IMR-90 (cell line): ENCODE data around the gene CETN3. TPM values are rescaled to one million over a fixed set of nuclear protein-coding genes. Genes with fewer than 3 reads are reported as not detected.

Experiments used
- ATAC-seq: fragments of 200-7000 bp; cut with Tn5 transposase; 2 replicates; pipeline ENCODE4 v1.9.1; 2020; ENCODE audit warnings: low read depth, mild to moderate bottlenecking, moderate library complexity
- BruUV-seq: library from RNA; stranded (reverse); fragments of 400-500 nt; replicated peaks from 2 replicates; lab custom pipeline; 2021; lab: Mats Ljungman, UMichigan
- CTCF ChIA-PET: fragments of 300-600 bp; formaldehyde crosslinking; extraction: SDS; loops from one replicate; lab custom pipeline; 2021; ENCODE audit warnings: antibody characterized with exemption; lab: Yijun Ruan, JAX
- POLR2A ChIA-PET: fragments of 300-600 bp; sonication (Branson Sonifier 250); formaldehyde crosslinking; loops from one replicate; lab custom pipeline; 2022; ENCODE audit warnings: antibody characterized with exemption; ENCODE audit not compliant: unreplicated experiment; lab: Charles Lee
- DNase-seq: peaks from one replicate; pipeline ENCODE4 v3.0.0; 2013
- H2AFZ ChIP-seq: replicated peaks from 2 replicates; pipeline ENCODE3; 2013; ENCODE audit warnings: low read length, mild to moderate bottlenecking; ENCODE audit not compliant: poor library complexity
- H2AK5ac ChIP-seq: 2 replicates; pipeline ENCODE4 v1.6.1; 2013; ENCODE audit warnings: low read depth, low read length, inconsistent platforms
- H2AK9ac ChIP-seq: replicated peaks from 2 replicates; pipeline ENCODE3; 2013; ENCODE audit warnings: mild to moderate bottlenecking, low read depth, low read length, moderate library complexity; ENCODE audit not compliant: poor library complexity
- H2BK120ac ChIP-seq: 2 replicates; pipeline ENCODE4 v1.6.1; 2013; ENCODE audit warnings: low read depth, low read length, inconsistent platforms
- H2BK15ac ChIP-seq: 3 replicates; pipeline ENCODE4 v1.6.1; 2013; ENCODE audit warnings: low read depth, low read length, inconsistent platforms
- H2BK20ac ChIP-seq: 2 replicates; pipeline ENCODE4 v1.6.1; 2013; ENCODE audit warnings: low read depth, mild to moderate bottlenecking, inconsistent platforms, low read length, moderate library complexity
- H2BK5ac ChIP-seq: 2 replicates; pipeline ENCODE4 v1.6.1; 2013; ENCODE audit warnings: mild to moderate bottlenecking, low read depth, low read length, inconsistent platforms; ENCODE audit not compliant: poor library complexity, severe bottlenecking
- H3K14ac ChIP-seq: replicated peaks from 2 replicates; pipeline ENCODE4 v1.6.1; 2013; ENCODE audit warnings: low read depth, low read length, inconsistent platforms
- H3K18ac ChIP-seq: 2 replicates; pipeline ENCODE4 v1.6.1; 2013; ENCODE audit warnings: low read depth, low read length, control low read depth
- H3K23ac ChIP-seq: 2 replicates; pipeline ENCODE4 v1.6.1; 2013; ENCODE audit warnings: low read depth, low read length, inconsistent platforms
- H3K27ac ChIP-seq: 2 replicates; pipeline ENCODE4 v1.5.1; 2013; ENCODE audit warnings: mild to moderate bottlenecking, control low read depth, low read length; ENCODE audit not compliant: insufficient read depth
- H3K27me3 ChIP-seq: 2 replicates; pipeline ENCODE4 v1.6.1; 2013; ENCODE audit warnings: low read length; ENCODE audit not compliant: control insufficient read depth, insufficient read depth
- H3K36me3 ChIP-seq: 2 replicates; pipeline ENCODE4 v1.6.1; 2013; ENCODE audit warnings: low read length, mixed read lengths; ENCODE audit not compliant: control insufficient read depth, insufficient read depth
- H3K4ac ChIP-seq: 2 replicates; pipeline ENCODE4 v1.6.1; 2013; ENCODE audit warnings: low read depth, low read length, inconsistent platforms
- H3K4me1 ChIP-seq: 2 replicates; pipeline ENCODE4 v1.6.1; 2013; ENCODE audit warnings: low read length, mixed read lengths; ENCODE audit not compliant: control insufficient read depth, insufficient read depth
- H3K4me2 ChIP-seq: 2 replicates; pipeline ENCODE4 v1.6.1; 2013; ENCODE audit warnings: low read depth, mild to moderate bottlenecking, control low read depth, low read length, moderate library complexity
- H3K4me3 ChIP-seq: 2 replicates; pipeline ENCODE4 v1.5.1; 2013; ENCODE audit warnings: low read depth, mild to moderate bottlenecking, control low read depth, low read length, moderate library complexity; ENCODE audit not compliant: insufficient read depth
- H3K56ac ChIP-seq: 2 replicates; pipeline ENCODE4 v1.6.1; 2013; ENCODE audit warnings: low read length, inconsistent platforms; ENCODE audit not compliant: insufficient read depth; ENCODE audit errors: extremely low read depth
- H3K79me1 ChIP-seq, 2 experiments: 2 replicates each; pipeline ENCODE4 v1.6.1; 2013; ENCODE audit warnings: low read length in 2 of 2, inconsistent platforms in 1 of 2, low read depth in 1 of 2
- H3K9ac ChIP-seq: 2 replicates; pipeline ENCODE4 v1.6.1; 2013; ENCODE audit warnings: low read depth, low read length, control low read depth
- H3K9me1 ChIP-seq: 2 replicates; pipeline ENCODE4 v1.6.1; 2013; ENCODE audit warnings: low read length, inconsistent platforms; ENCODE audit not compliant: insufficient read depth
- H3K9me3 ChIP-seq: 2 replicates; pipeline ENCODE4 v1.6.1; 2013; ENCODE audit warnings: low read length; ENCODE audit not compliant: control insufficient read depth, insufficient read depth
- H4K20me1 ChIP-seq: 2 replicates; pipeline ENCODE4 v1.6.1; 2013; ENCODE audit warnings: low read length, inconsistent platforms; ENCODE audit not compliant: insufficient read depth
- H4K5ac ChIP-seq: 2 replicates; pipeline ENCODE4 v1.6.1; 2013; ENCODE audit warnings: mild to moderate bottlenecking, low read depth, low read length, control low read depth
- H4K8ac ChIP-seq, 2 experiments: 2 replicates each; pipeline ENCODE4 v1.6.1; 2013; ENCODE audit warnings: low read depth in 2 of 2, low read length in 2 of 2, control low read depth in 1 of 2, inconsistent platforms in 1 of 2
- H4K91ac ChIP-seq: 2 replicates; pipeline ENCODE4 v1.6.1; 2013; ENCODE audit warnings: low read depth, low read length, inconsistent platforms; ENCODE audit not compliant: insufficient read depth
- ELK1 ChIP-seq: fragments of 150-350 bp; IDR thresholded peaks from 2 replicates; pipeline ENCODE4 v1.6.1; 2016; ENCODE audit warnings: low read depth, mild to moderate bottlenecking, low read length, moderate library complexity, borderline replicate concordance
- POLR2A ChIP-seq: IDR thresholded peaks from 2 replicates; pipeline ENCODE4 v1.6.1; 2012; ENCODE audit warnings: mild to moderate bottlenecking, low read depth, low read length
- WGBS, 2 experiments: methylation state at CpG; one replicate each; pipeline versions ENCODE4 v1.1.5 to v1.1.7; 2013; ENCODE audit warnings: missing lambda C conversion rate in 2 of 2; ENCODE audit not compliant: insufficient read length in 1 of 2; ENCODE audit errors: extremely low coverage in 2 of 2; 5-methylcytosine and 5-hydroxymethylcytosine counted together
- dilution Hi-C: fragments of 300-500 bp; cut with HindIII; formaldehyde crosslinking; loops from one replicate; pipeline ENCODE4 v1.14.3; 2018; ENCODE audit warnings: low sequenced_read_pairs; ENCODE audit not compliant: unreplicated experiment
- in situ Hi-C: fragments of 300-500 bp; cut with MboI; formaldehyde crosslinking; loops from 3 replicates; pipeline ENCODE4 v1.14.3; 2019; ENCODE audit warnings: low sequenced_read_pairs, inconsistent platforms, mixed read lengths
- intact Hi-C: fragments of 100-400 bp; cut with micrococcal nuclease; formaldehyde crosslinking; loops from 2 replicates; pipeline ENCODE4 v1.10.0; 2022
- polyA plus RNA-seq, 3 experiments: library from polyadenylated mRNA; depleted of rRNA; stranded (reverse); fragments of >200 nt; gene quantifications; 2 replicates each; pipeline ENCODE4 v1.2.3, GENCODE V29; 2012; ENCODE audit warnings: low replicate concordance in 1 of 3
- total RNA-seq: library from RNA; depleted of rRNA; stranded (reverse); fragments of >200 nt; gene quantifications from 2 replicates; pipeline ENCODE4 v1.2.3, GENCODE V29; 2012

CETN3 gene
- total and polyA plus RNA-seq, 2 of the 4 experiments (the other 2 are of a cell fraction) = 1.1 to 6.5 TPM

- Histone ChIP-seq H3K79me1 (no peaks in the 10 kb centered on the region), H3K27ac (no peak overlapping the region), H3K56ac (no peak overlapping the region), H3K4me1 (no peaks in the 10 kb centered on the region), H2BK20ac (no peak overlapping the region), H3K23ac (no peak overlapping the region), H3K14ac (no peak overlapping the region), H4K5ac (no peak overlapping the region), H3K9me3 (no peaks in the 10 kb centered on the region), H4K91ac (no peak overlapping the region), H2BK5ac (no peak overlapping the region), H2AK5ac (no peak overlapping the region), H4K20me1 (no peaks in the 10 kb centered on the region), H3K18ac (no peak overlapping the region), H3K4ac (no peak overlapping the region), H2AFZ (no peak overlapping the region), H4K8ac (no peak overlapping the region), H2BK15ac (no peak overlapping the region), H3K9me1 (no peaks in the 10 kb centered on the region), H2AK9ac (no peak overlapping the region), H3K36me3 (no peaks in the 10 kb centered on the region), H3K9ac (no peak overlapping the region), H3K4me2 (no peak overlapping the region), H3K4me3 (no peak overlapping the region), H2BK120ac (no peak overlapping the region), H3K27me3 (no peaks in the 10 kb centered on the region)
- in situ Hi-C loops = no loop called here
- no peak for TF ChIP-seq POLR2A
- TF ChIP-seq ELK1 = no peak
- DNase-seq (no peak), ATAC-seq (no peak)
- intact Hi-C loops = no loop called here
- POLR2A ChIA-PET = no interaction called here
- no CpG with 5 or more reads among the region's 1 CpG for WGBS, 2 experiments
- BruUV-seq = no TSS peak
- CTCF ChIA-PET = interaction anchor here (1.5 kb wide), 1 partner anchor 19 kb away, joined by 4 read pairs; no protein-coding TSS in a partner anchor
- dilution Hi-C loops = no loop called here
These were observed 41.7 kb downstream of the CETN3 start for GRCh38 chr5:90367879-90368278.
